GM18907 (cell line): ENCODE data around the gene NAV2.

Source experiments
- ATAC-seq: cut with Tn5 transposase; IDR thresholded peaks from one replicate; pipeline ENCODE4 v1.9.1; 2021; ENCODE audit warnings: mild to moderate bottlenecking, moderate library complexity; ENCODE audit not compliant: unreplicated experiment

The NAV2 gene

GRCh38 chr11:19822531-19822930 is 109.9 kb downstream of the NAV2 start:
- ATAC-seq: no peak

DNA sequence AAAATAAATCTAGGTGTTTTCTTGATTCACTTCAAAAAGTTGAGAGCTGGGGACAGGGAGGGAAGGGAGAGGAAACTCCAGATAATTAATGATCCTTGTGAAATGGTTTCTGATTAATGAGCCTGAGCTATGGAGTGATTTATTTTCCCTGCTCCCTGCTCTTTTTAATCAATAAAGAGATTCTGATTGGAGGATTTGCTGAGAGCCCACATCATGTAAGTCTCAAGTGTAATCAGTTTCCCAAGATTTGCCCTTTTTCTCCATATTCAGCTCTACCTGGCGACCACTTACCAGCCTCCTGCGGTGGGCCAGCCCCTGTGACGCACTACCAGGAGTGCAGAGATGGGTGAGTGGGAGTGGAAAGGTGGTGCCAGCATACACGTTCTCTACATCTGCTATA is 114.0 kb downstream of the NAV2 start:
- no peak for ATAC-seq

- ATAC-seq: no peak
These were observed 114.9 kb downstream of the NAV2 start for GRCh38 chr11:19827399-19828135.

- no peak for ATAC-seq
These were observed 115.9 kb downstream of the NAV2 start for GRCh38 chr11:19828382-19829108.

DNA sequence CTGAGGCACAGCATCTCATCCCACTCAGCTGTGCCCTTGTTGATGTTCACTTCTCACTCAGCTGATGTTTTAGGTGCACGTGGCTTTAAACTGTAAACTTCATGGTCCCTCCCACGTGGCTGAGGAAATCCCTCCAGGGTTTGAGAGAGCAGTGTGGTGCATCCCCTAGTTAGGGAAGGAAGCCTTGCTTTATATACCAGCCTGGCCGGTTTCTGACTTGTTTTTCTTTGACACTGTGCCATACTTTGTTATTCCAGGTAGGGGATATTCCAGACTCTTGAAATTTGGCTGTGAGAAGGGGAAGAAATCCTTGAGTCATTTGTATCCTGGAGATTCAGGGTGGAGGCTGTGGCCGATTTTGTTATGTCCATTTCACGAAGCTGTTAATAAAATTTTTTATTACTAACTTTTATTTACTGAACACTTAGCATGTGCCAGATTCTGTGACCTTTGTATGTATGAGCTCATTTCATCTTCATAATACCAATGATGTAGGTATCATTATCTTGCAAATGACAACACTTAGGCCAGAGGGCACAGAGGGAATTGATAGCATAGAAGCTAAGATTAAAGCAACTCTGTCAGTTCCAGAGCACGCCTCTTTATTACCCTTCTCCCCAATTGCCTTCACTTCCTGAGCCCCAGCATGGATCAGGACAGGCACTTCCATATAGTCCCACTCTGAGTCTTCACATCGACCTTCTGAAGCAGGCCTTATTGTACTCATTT is 116.6 kb downstream of the NAV2 start:
- no peak for ATAC-seq

DNA sequence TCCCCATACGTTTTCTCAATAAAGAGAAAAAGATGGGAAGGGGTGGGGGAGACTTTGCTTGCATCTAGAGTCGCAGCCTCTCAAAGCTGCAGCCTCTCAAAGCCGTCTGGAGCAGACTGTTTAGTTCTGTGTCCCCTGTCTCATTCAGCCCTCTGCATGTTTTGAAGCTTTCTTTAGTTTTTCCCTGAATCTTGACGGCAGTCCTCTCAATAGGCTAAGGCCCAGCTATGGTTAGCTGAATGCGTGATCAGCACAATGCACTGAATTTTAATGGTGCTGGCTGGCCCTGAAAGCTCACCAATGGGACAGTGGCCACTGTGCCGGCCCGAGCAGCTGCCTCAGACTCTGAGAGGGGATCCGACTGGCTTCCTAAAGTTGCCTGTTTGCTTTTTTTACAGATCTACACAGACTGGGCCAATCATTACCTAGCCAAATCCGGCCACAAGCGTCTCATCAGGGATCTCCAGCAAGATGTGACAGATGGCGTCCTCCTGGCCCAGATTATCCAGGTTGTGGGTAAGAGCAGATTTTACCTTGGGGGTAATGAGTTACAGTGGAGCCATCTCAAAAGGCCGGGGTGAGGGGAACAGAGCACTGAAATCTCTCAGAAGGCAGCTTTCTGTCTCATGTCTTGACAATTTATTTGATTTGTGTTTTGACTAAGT is 119.6 kb downstream of the NAV2 start:
- ATAC-seq: no peak

DNA sequence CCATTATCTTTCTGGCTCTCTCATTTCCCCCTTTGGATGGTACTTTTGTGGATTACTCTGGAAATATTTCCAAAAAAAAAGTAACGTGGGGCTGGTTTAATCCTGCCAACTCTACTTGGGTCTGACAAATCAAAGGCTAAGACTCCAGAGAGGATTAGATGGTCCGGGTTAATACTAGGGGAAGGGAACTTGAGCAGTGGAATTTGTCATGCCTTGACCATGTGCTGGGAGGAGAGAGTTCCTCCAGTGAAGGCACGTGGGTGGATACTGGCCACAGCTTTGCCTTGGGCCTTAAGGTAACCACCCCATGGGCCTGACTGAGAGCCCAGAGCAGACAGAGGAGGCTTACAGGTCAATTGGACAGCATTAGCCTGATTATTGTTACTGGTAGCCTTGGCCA is 120.3 kb downstream of the NAV2 start:
- no peak for ATAC-seq

DNA sequence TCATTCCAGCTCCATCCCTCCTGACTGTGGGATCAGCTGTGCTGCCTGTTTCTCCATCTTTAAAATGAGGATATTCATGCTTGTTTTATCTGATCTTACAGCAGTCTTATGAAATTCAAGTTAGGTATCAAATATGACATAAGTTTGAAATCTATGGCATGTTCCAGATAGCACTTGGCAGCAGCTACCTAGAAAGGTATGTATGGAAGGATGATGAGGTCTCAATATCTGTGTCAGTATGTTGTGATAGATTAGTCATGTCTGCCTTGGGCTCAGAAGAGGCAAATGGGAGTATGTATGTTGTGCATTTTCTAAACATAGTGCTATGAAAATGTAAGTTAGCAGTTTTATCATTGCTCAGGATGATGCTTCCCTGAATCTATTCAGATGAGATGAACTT is 122.1 kb downstream of the NAV2 start:
- no peak for ATAC-seq

GRCh38 chr11:19836666-19837065 is 124.0 kb downstream of the NAV2 start:
- no peak for ATAC-seq

GRCh38 chr11:19838994-19839768 is 126.5 kb downstream of the NAV2 start:
- no peak for ATAC-seq

GRCh38 chr11:19840961-19841360 is 128.3 kb downstream of the NAV2 start:
- no peak for ATAC-seq

GRCh38 chr11:19842505-19842904 is 129.9 kb downstream of the NAV2 start:
- ATAC-seq: no peak

DNA sequence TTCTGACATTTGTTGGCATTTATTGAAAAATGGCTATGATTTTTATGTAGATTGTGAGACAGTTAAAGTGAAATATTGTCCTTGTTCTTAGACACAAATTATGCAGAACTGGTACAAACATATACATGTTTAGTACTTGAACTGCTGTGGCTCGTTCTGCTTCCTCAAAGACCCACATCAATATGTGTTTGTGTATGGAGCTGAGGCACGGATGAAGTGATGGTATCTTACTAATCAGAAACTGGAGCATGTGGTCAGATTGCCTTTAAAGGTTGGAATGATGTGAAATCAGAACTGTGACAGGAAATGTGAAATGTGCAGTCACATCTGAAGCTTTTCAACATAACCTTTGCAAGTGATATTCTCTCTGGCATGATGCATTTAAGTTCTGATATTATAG is 130.4 kb downstream of the NAV2 start:
- ATAC-seq: no peak

GRCh38 chr11:19844012-19844411 is 131.4 kb downstream of the NAV2 start:
- ATAC-seq: no peak

DNA sequence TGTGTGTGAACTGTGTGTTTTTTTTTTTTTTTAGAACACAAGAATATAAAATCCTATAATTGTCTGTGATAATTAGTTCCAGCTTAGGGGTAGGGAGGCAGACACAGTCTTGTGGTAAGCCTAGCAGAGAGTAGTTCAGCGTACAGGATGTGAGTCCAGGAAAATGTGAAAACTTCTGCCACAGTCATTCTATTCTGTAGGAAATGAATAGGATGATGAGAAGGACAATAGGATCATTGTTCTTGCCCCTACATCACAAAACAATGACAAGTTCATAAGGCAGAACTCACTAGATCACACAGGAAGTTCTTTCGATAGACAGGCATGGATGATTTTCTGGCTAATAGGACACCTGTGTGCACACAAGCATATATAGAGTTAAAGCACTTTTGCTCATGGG is 132.2 kb downstream of the NAV2 start:
- ATAC-seq: no peak

- ATAC-seq: no peak
These were observed 133.0 kb downstream of the NAV2 start for GRCh38 chr11:19845626-19846025.

DNA sequence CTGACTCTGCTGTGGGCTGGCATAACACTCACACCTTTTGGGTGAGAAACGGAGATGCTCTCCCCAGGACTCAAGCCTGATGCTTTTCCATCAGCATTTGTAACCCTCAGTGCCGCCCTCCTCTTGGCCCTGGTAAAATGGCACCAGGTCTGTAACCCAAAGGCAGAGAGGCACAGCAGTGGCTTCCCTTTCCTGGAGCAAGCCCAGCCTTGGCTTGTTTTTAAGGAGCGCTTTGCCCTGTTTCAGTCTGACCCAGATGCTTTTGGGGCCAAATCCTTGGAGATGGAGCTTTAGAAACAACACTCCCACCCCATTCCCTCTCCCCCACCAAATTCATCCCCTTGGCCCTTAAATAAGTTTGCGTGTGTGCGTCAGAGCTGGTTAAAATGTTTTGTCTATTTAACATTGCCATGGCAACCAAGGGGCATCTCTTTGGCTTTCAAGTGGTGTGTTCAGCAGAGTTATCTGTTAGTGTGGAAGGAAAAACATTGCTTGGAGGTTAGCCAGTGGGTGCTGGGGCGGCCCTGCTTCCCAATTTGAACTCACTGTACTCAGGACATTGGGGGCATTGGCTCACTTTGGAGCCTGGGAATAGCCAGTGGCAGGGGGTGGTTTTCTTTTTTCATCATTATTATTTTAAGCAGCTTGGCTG is 134.1 kb downstream of the NAV2 start:
- no peak for ATAC-seq

GRCh38 chr11:19848219-19848618 is 135.6 kb downstream of the NAV2 start:
- no peak for ATAC-seq

DNA sequence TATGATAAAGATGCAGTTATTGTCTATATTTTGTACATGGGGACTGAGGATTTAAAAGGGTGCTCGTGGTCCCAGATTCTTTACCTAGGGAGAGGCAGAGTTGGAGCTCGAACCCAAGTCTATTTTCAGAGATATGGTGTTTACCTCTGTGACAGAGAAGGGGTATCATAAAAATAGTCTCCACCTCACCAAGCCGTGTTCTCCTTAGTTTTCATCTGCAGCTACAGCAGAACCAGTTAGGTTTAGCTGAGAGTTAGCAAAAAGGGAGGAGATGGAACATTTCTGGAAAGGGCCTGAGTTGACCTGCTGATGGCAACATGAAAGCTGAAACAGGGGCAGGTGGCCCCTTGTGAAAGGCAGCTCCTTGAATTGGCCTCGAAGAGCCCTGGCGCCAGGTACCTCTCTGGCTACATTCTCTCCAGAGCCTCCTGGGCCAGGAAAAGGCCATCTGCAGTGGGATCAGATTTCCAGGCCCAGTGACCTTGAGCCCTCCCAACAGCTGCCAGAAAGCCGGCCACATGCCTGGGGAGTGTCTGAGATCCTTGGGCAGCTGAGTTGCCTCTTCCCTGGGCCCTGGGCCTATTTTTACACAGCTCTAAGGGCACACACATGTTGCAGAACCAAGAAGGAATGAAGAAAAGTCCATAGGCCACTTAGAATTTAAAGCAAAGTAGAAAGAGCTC is 136.6 kb downstream of the NAV2 start:
- no peak for ATAC-seq
